GM23338 (cell line): ENCODE results near the gene ZFC3H1. TPM values are rescaled to one million over a fixed set of nuclear protein-coding genes. Genes with fewer than 3 reads are reported as not detected.

ENCODE experiments used
- CTCF ChIP-seq, 2 experiments: fragments of 200-600 bp in 1 of 2; sonication (generic) in 1 of 2; conservative IDR thresholded peaks; 2 replicates each; pipeline versions ENCODE4 v1.5.1 to v1.6.1; 2016 to 2017; ENCODE audit warnings: antibody characterized with exemption in 2 of 2, low read depth in 2 of 2, mild to moderate bottlenecking in 2 of 2, moderate library complexity in 1 of 2
- NANOG ChIP-seq: IDR thresholded peaks from 2 replicates; pipeline ENCODE4 v1.6.1; 2016; ENCODE audit warnings: antibody characterized with exemption, borderline replicate concordance
- REST ChIP-seq: IDR thresholded peaks from one replicate; pipeline ENCODE4 v1.6.1; 2018; ENCODE audit warnings: antibody characterized with exemption; ENCODE audit not compliant: unreplicated experiment
- ZNF462 ChIP-seq: fragments of 250-450 bp; sonication (Bioruptor Pico); IDR thresholded peaks from 2 replicates; pipeline ENCODE4 v1.5.0; 2020; ENCODE audit warnings: mild to moderate bottlenecking, moderate library complexity
- polyA plus RNA-seq: library from polyadenylated mRNA; unstranded; fragments of >200 nt; fragmentation: Nextera tagmentation; extraction: Ambion mirVana; gene quantifications from 2 replicates; pipeline ENCODE4 v1.2.1, GENCODE V29; 2016
- total RNA-seq: library from RNA; depleted of rRNA; stranded (reverse); fragments of >200 nt; shearing (Covaris generic); gene quantifications from 2 replicates; pipeline ENCODE4 v1.2.3, GENCODE V29; 2014

The ZFC3H1 gene
- total and polyA plus RNA-seq, 2 experiments from 2014 or later, result 30.3 to 46.2 TPM

- TF ChIP-seq ZNF462 (CRISPR knock-in tag) (no peak), NANOG (no peak), CTCF (conservative IDR thresholded peaks at IDR 0.05; ENCODE audit: low read depth in 2 of 2) (no peak), REST (no peak)
Measured at GRCh38 chr12:71693126-71693525, 29.5 kb upstream of the ZFC3H1 start (continued).
